RWPE2 (cell line): ENCODE measurements around the gene RNASE2.

Experiments used
- ATAC-seq: fragments of 200-7000 bp; cut with Tn5 transposase; 3 replicates; pipeline ENCODE4 v1.9.1; 2021; ENCODE audit warnings: low read depth
- DNase-seq: peaks from one replicate; pipeline ENCODE4 v3.0.0-alpha.2; 2020; ENCODE audit warnings: low spot score
- H3K27ac ChIP-seq: fragments of 450-650 bp; 2 replicates; pipeline ENCODE4 v1.5.1; 2017; ENCODE audit warnings: mild to moderate bottlenecking; ENCODE audit not compliant: poor library complexity, severe bottlenecking
- H3K27me3 ChIP-seq: fragments of 250-450 bp; sonication (Bioruptor Pico); 2 replicates; pipeline ENCODE4 v1.5.1; 2021; ENCODE audit warnings: mild to moderate bottlenecking, moderate library complexity; ENCODE audit not compliant: insufficient read depth, poor library complexity, severe bottlenecking
- H3K36me3 ChIP-seq: fragments of 250-450 bp; sonication (Bioruptor Pico); 2 replicates; pipeline ENCODE4 v1.5.1; 2020; ENCODE audit warnings: low read depth, mild to moderate bottlenecking, moderate library complexity
- H3K4me1 ChIP-seq: fragments of 250-450 bp; sonication (Bioruptor Pico); 2 replicates; pipeline ENCODE4 v1.5.1; 2021; ENCODE audit warnings: mild to moderate bottlenecking, moderate library complexity; ENCODE audit not compliant: insufficient read depth, poor library complexity, severe bottlenecking
- H3K4me3 ChIP-seq: fragments of 250-450 bp; sonication (Bioruptor Pico); 2 replicates; pipeline ENCODE4 v1.5.1; 2021; ENCODE audit warnings: mild to moderate bottlenecking, moderate library complexity; ENCODE audit not compliant: severe bottlenecking
- H3K9me3 ChIP-seq: fragments of 250-450 bp; sonication (Bioruptor Pico); 2 replicates; pipeline ENCODE4 v1.5.1; 2021; ENCODE audit warnings: mild to moderate bottlenecking, moderate library complexity; ENCODE audit not compliant: severe bottlenecking
- CTCF ChIP-seq: fragments of 450-650 bp; IDR thresholded peaks from one replicate; pipeline ENCODE4 v1.5.1; 2017; ENCODE audit warnings: mild to moderate bottlenecking, moderate library complexity; ENCODE audit not compliant: poor library complexity, severe bottlenecking

Gene RNASE2

GRCh38 chr14:20986811-20987210 lies 31.5 kb downstream of the RNASE2 start:
- Histone ChIP-seq H3K9me3 (no peaks in the 10 kb centered on the region), H3K4me3 (no peak overlapping the region), H3K36me3 (peaks cover 16% of the 10 kb centered on the region), H3K27me3 (no peaks in the 10 kb centered on the region), H3K4me1 (peaks cover 37% of the 10 kb centered on the region), H3K27ac (peak overlapping the region; percentile 67)
- TF ChIP-seq CTCF: no peak
- DNase-seq (no peak), ATAC-seq (peak; percentile 78)

GRCh38 chr14:20988717-20989470 lies 33.6 kb downstream of the RNASE2 start:
- Histone ChIP-seq H3K4me3 (peak overlapping the region; percentile 89), H3K36me3 (peaks cover 37% of the 10 kb centered on the region), H3K27ac (peak overlapping the region; percentile 78), H3K27me3 (no peaks in the 10 kb centered on the region), H3K4me1 (peaks cover 37% of the 10 kb centered on the region), H3K9me3 (no peaks in the 10 kb centered on the region)
- DNase-seq: no peak
- no peak for ATAC-seq
- TF ChIP-seq CTCF: no peak

GRCh38 chr14:20989471-20989786 lies 34.1 kb downstream of the RNASE2 start:
- Histone ChIP-seq H3K9me3 (no peaks in the 10 kb centered on the region), H3K36me3 (peaks cover 42% of the 10 kb centered on the region), H3K4me3 (peak overlapping the region; percentile 89), H3K27me3 (no peaks in the 10 kb centered on the region), H3K4me1 (peaks cover 37% of the 10 kb centered on the region), H3K27ac (peak overlapping the region; percentile 78)
- no peak for TF ChIP-seq CTCF
- DNase-seq (no peak), ATAC-seq (no peak)

- TF ChIP-seq CTCF: peak; percentile 78
- Histone ChIP-seq H3K27me3 (no peaks in the 10 kb centered on the region), H3K9me3 (no peaks in the 10 kb centered on the region), H3K27ac (peak within 1 kb of the TSS; percentile 78), H3K36me3 (peaks cover 48% of the 10 kb centered on the region), H3K4me3 (peak within 1 kb of the TSS; percentile 89), H3K4me1 (peaks cover 37% of the 10 kb centered on the region)
- ATAC-seq (peak; percentile 88), DNase-seq (peak; percentile 97)
Measured at GRCh38 chr14:20989787-20990600, 34.7 kb downstream of the RNASE2 start, which contains the start of gene METTL17. METTL17 (plus strand) TSS chr14:20989980; CDS start chr14:20990003, 23 bp downstream.
